ENCODE data around the gene SYNE1. TPM values are rescaled to one million over a fixed set of nuclear protein-coding genes. Genes with fewer than 3 reads are reported as not detected.

Gene SYNE1
- polyA plus RNA-seq, 1 donor from 2014 or later: 38.5 TPM

- no peaks in the 10 kb centered on the region for H3K79me2 ChIP-seq (replicated peaks; ENCODE audit: insufficient read depth, low read length)
- TF ChIP-seq EZH2 (IDR thresholded peaks at IDR 0.05; ENCODE audit: borderline replicate concordance, insufficient read depth, low read length, poor library complexity, severe bottlenecking) (no peak), MXI1 (conservative IDR thresholded peaks at IDR 0.05; ENCODE audit: poor library complexity, severe bottlenecking) (no peak), TAF1 (IDR thresholded peaks at IDR 0.05; ENCODE audit: low read depth) (no peak), REST (IDR thresholded peaks at IDR 0.05; ENCODE audit: borderline replicate concordance) (no peak), POLR2AphosphoS5 (IDR thresholded peaks at IDR 0.05) (no peak), RAD21 (conservative IDR thresholded peaks at IDR 0.05) (no peak), SMC3 (conservative IDR thresholded peaks at IDR 0.05; ENCODE audit: poor library complexity) (no peak)
- no peak overlapping the region for H3K9ac ChIP-seq (ENCODE audit: low read length)
- no peak overlapping the region for H3K27ac ChIP-seq (ENCODE audit: low read length)
- H2AFZ ChIP-seq (ENCODE audit: low read depth, low read length): no peak overlapping the region
- no peaks in the 10 kb centered on the region for H3K36me3 ChIP-seq (ENCODE audit: insufficient read depth, low read length)
- H3K9me2 ChIP-seq (ENCODE audit: insufficient read depth, low read length): no peaks in the 10 kb centered on the region
- H3F3A ChIP-seq (ENCODE audit: insufficient read depth, low read length, poor library complexity, severe bottlenecking): no peaks in the 10 kb centered on the region
- H3K27me3 ChIP-seq (ENCODE audit: insufficient read depth, low read depth, low read length): no peaks in the 10 kb centered on the region
- no peak overlapping the region for H3K4me3 ChIP-seq (ENCODE audit: low read length)
- no peaks in the 10 kb centered on the region for H3K9me3 ChIP-seq (ENCODE audit: low read length)
- no peak overlapping the region for H3K4me2 ChIP-seq (ENCODE audit: low read length)
- no peaks in the 10 kb centered on the region for H4K20me1 ChIP-seq (ENCODE audit: insufficient read depth)
Measured at GRCh38 chr6:152313542-152314482, 323.4 kb downstream of the SYNE1 start.

GRCh38 chr6:152312434-152312833 lies 324.7 kb downstream of the SYNE1 start:
- no peaks in the 10 kb centered on the region for H4K20me1 ChIP-seq (ENCODE audit: insufficient read depth)
- H3F3A ChIP-seq (ENCODE audit: insufficient read depth, low read length, poor library complexity, severe bottlenecking): no peaks in the 10 kb centered on the region
- no peaks in the 10 kb centered on the region for H3K36me3 ChIP-seq (ENCODE audit: insufficient read depth, low read length)
- H3K27ac ChIP-seq (ENCODE audit: low read length): no peak overlapping the region
- no peak overlapping the region for H3K9ac ChIP-seq (ENCODE audit: low read length)
- H3K27me3 ChIP-seq (ENCODE audit: insufficient read depth, low read depth, low read length): no peaks in the 10 kb centered on the region
- no peak for TF ChIP-seq REST (IDR thresholded peaks at IDR 0.05; ENCODE audit: borderline replicate concordance)
- no peak for TF ChIP-seq SMC3 (conservative IDR thresholded peaks at IDR 0.05; ENCODE audit: poor library complexity)
- no peak for TF ChIP-seq POLR2AphosphoS5 (IDR thresholded peaks at IDR 0.05)
- no peak for TF ChIP-seq EP300 (conservative IDR thresholded peaks at IDR 0.05; ENCODE audit: poor library complexity, severe bottlenecking)
- TF ChIP-seq CTCF (IDR thresholded peaks at IDR 0.05; ENCODE audit: poor library complexity, severe bottlenecking): no peak
- no peak for TF ChIP-seq EZH2 (IDR thresholded peaks at IDR 0.05; ENCODE audit: borderline replicate concordance, insufficient read depth, low read length, poor library complexity, severe bottlenecking)
- TF ChIP-seq RAD21 (conservative IDR thresholded peaks at IDR 0.05): no peak
- TF ChIP-seq TAF1 (IDR thresholded peaks at IDR 0.05; ENCODE audit: low read depth): no peak
- TF ChIP-seq MXI1 (conservative IDR thresholded peaks at IDR 0.05; ENCODE audit: poor library complexity, severe bottlenecking): no peak
- no peaks in the 10 kb centered on the region for H3K9me3 ChIP-seq (ENCODE audit: low read length)
- H2AFZ ChIP-seq (ENCODE audit: low read depth, low read length): no peak overlapping the region
- no peaks in the 10 kb centered on the region for H3K79me2 ChIP-seq (replicated peaks; ENCODE audit: insufficient read depth, low read length)
- no peak overlapping the region for H3K4me3 ChIP-seq (ENCODE audit: low read length)
- H3K9me2 ChIP-seq (ENCODE audit: insufficient read depth, low read length): no peaks in the 10 kb centered on the region
- no peak overlapping the region for H3K4me2 ChIP-seq (ENCODE audit: low read length)
